Neural cell (in vitro differentiated cells): ENCODE measurements around the gene CFAP221.

ENCODE experiments used
- CTCF ChIP-seq: fragments of 450-650 bp; IDR thresholded peaks from 2 replicates; pipeline ENCODE4 v1.5.1; 2014; ENCODE audit warnings: antibody characterized with exemption, mild to moderate bottlenecking, moderate library complexity; ENCODE audit not compliant: poor library complexity, severe bottlenecking
- EP300 ChIP-seq: fragments of 450-650 bp; conservative IDR thresholded peaks from 2 replicates; pipeline ENCODE4 v1.6.1; 2014; ENCODE audit warnings: antibody characterized with exemption, mild to moderate bottlenecking, moderate library complexity; ENCODE audit not compliant: poor library complexity, severe bottlenecking
- EZH2 ChIP-seq: fragments of 200-600, 300-800 bp; shearing (Covaris generic), sonication (generic); IDR thresholded peaks from 2 replicates; pipeline ENCODE4 v1.6.1; 2014; ENCODE audit warnings: antibody characterized with exemption, low read length, borderline replicate concordance, mild to moderate bottlenecking; ENCODE audit not compliant: insufficient read depth, poor library complexity, severe bottlenecking
- MXI1 ChIP-seq: fragments of 450-650 bp; conservative IDR thresholded peaks from 2 replicates; pipeline ENCODE4 v1.6.1; 2014; ENCODE audit warnings: antibody characterized with exemption, mild to moderate bottlenecking; ENCODE audit not compliant: poor library complexity, severe bottlenecking
- POLR2AphosphoS5 ChIP-seq: IDR thresholded peaks from 2 replicates; pipeline ENCODE4 v1.6.1; 2012
- RAD21 ChIP-seq: fragments of 450-650 bp; conservative IDR thresholded peaks from 2 replicates; pipeline ENCODE4 v1.6.1; 2014; ENCODE audit warnings: antibody characterized with exemption, mild to moderate bottlenecking, moderate library complexity
- REST ChIP-seq: IDR thresholded peaks from 2 replicates; pipeline ENCODE4 v1.6.1; 2012; ENCODE audit warnings: borderline replicate concordance
- SMC3 ChIP-seq: fragments of 450-650 bp; conservative IDR thresholded peaks from 2 replicates; pipeline ENCODE4 v1.6.1; 2014; ENCODE audit warnings: antibody characterized with exemption, mild to moderate bottlenecking, moderate library complexity; ENCODE audit not compliant: poor library complexity
- TAF1 ChIP-seq: IDR thresholded peaks from 2 replicates; pipeline ENCODE4 v1.6.1; 2012; ENCODE audit warnings: low read depth

- TF ChIP-seq EP300: no peak
- no peak for TF ChIP-seq CTCF
- no peak for TF ChIP-seq TAF1
- no peak for TF ChIP-seq EZH2
- no peak for TF ChIP-seq POLR2AphosphoS5
- no peak for TF ChIP-seq SMC3
- TF ChIP-seq MXI1: no peak
- TF ChIP-seq RAD21: no peak
- no peak for TF ChIP-seq REST
Observed at GRCh38 chr2:119629323-119629825, 85.1 kb downstream of the CFAP221 start.
